Measurements from ENCODE around the gene EPB41L4B. TPM values are rescaled to one million over a fixed set of nuclear protein-coding genes. Genes with fewer than 3 reads are reported as not detected.
A peak's percentile ranks its signal among the peaks of the same experiment; 100 is the strongest.

The EPB41L4B gene
- total RNA-seq, 1 donor from 2014 or later = 5.5 TPM

DNA sequence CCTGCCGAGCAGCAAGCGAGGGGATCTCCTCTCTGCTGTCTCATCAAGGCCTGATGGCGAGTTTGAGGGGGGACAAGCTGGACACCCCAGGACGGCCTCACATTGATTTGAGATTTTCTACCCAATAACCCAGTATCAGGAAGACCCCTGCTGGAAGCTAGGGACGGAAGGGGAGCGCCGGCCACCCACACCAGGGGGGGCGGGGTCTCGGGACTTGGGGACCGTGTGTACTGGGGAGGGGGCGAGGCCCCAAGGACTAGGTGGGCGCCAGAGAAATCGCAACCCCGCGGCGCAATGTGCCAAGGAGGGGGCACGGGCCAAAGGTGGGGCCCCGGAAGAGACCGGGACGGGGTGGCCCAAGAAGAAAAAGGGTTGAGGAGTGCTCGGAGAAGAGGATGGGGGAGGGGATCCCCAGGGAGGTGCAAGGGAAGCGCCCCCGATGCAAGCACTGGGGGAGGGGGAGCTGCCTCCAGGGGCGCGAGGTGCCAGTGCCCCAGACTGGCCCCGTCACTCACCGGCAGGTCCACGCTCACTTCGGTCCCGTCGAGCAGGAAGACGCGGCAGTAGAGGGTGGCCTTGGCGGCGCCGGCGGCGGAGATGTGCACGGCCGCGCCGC, 1.1 kb downstream of the EPB41L4B start:
- peaks cover 26% of the 10 kb centered on the region for H3K4me1 Mint-ChIP-seq
- no peak for DNase-seq (ENCODE audit: low spot score in 2 of 2, unreplicated experiment in 2 of 2)
- TF ChIP-seq, protein P1, sequence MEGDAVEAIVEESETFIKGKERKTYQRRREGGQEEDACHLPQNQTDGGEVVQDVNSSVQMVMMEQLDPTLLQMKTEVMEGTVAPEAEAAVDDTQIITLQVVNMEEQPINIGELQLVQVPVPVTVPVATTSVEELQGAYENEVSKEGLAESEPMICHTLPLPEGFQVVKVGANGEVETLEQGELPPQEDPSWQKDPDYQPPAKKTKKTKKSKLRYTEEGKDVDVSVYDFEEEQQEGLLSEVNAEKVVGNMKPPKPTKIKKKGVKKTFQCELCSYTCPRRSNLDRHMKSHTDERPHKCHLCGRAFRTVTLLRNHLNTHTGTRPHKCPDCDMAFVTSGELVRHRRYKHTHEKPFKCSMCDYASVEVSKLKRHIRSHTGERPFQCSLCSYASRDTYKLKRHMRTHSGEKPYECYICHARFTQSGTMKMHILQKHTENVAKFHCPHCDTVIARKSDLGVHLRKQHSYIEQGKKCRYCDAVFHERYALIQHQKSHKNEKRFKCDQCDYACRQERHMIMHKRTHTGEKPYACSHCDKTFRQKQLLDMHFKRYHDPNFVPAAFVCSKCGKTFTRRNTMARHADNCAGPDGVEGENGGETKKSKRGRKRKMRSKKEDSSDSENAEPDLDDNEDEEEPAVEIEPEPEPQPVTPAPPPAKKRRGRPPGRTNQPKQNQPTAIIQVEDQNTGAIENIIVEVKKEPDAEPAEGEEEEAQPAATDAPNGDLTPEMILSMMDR (IDR thresholded peaks at IDR 0.05; ENCODE audit: unreplicated experiment) = no peak
- peak overlapping the region; percentile 43 for H3K27ac Mint-ChIP-seq
- peak overlapping the region; percentile 82 for H3K4me3 Mint-ChIP-seq
- no peaks in the 10 kb centered on the region for H3K36me3 Mint-ChIP-seq
- H3K27me3 Mint-ChIP-seq (ENCODE audit: low read depth) = peaks cover 41% of the 10 kb centered on the region
- H3K9me3 Mint-ChIP-seq = no peaks in the 10 kb centered on the region

DNA sequence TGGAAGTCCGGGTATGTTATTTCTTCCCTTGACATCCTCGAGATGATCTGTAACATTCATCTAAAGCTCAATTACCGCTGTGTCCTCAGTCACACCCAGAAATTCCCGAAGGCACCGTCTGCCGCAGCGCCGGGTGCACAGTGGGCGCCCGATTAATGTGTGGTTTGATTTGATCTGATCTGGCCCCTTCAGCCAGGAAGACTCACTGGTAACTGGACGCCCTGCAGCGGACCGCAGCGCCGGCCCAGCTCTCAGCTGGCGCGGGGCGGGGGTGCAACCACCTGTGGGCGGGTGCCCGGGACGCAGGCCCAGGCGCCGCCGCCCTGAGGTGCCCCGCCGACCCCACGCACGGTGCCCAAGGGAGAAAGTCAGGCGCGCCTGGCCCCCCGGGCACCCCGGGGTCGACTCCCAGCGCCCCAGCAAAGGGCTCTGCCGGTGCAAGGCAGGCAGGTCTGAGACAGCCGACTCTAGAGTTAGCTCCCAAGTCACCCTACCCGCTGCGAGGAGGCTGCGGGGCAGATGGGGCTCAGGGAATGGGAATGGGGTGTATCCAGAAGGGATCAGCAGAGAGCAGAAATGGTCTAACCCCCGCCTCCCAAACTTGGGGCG, 1.7 kb downstream of the EPB41L4B start:
- DNase-seq (ENCODE audit: low spot score in 2 of 2, unreplicated experiment in 2 of 2) = no peak
- Mint-ChIP-seq H3K9me3 (no peaks in the 10 kb centered on the region), H3K36me3 (no peaks in the 10 kb centered on the region), H3K4me1 (peaks cover 26% of the 10 kb centered on the region), H3K27ac (peak overlapping the region; percentile 43), H3K4me3 (peak overlapping the region; percentile 82), H3K27me3 (ENCODE audit: low read depth) (peaks cover 41% of the 10 kb centered on the region)
- TF ChIP-seq, protein P1 (IDR thresholded peaks at IDR 0.05; ENCODE audit: unreplicated experiment) = no peak

DNA sequence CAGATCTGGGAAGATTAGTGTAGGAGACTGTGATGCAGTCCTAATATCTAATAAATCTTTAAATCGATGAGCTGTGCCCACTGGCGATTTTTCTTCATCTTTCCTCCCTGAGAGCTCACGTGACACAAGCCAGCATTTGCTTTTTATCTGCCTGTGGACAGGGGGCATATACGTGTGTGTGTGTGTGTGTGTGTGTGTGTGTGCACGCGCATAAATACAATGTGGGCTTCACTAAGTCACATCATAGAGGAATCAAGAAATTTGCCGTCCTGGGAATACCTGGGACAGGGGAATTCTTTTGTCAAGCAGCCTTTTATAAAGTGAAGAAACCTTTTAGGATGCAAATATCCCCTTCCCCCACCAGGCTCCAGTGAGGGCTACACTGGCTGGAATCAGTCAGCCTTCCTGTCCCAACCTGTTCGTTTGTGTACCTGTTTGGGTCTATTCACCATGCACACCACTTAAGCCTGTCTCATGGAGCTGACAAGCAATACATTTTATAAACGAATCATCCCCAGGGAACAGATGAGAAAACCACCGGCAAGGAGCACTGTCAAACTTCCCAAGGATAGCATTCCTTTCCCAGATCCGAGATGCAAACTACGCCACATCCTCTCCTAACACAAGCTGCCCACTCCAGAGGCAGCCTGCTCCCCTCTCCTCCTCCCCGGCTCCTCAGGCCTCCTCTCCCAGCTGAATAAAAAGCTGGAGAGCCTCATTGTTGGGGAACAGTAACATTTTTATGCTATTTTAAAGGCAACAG, 2.7 kb downstream of the EPB41L4B start:
- no peak overlapping the region for H3K27ac Mint-ChIP-seq
- peaks cover 38% of the 10 kb centered on the region for H3K27me3 Mint-ChIP-seq (ENCODE audit: low read depth)
- DNase-seq (ENCODE audit: low spot score in 2 of 2, unreplicated experiment in 2 of 2) = no peak
- H3K36me3 Mint-ChIP-seq = no peaks in the 10 kb centered on the region
- H3K4me3 Mint-ChIP-seq = peak overlapping the region; percentile 56
- H3K9me3 Mint-ChIP-seq = no peaks in the 10 kb centered on the region
- peaks cover 26% of the 10 kb centered on the region for H3K4me1 Mint-ChIP-seq
- TF ChIP-seq, protein P1 (IDR thresholded peaks at IDR 0.05; ENCODE audit: unreplicated experiment) = no peak

DNA sequence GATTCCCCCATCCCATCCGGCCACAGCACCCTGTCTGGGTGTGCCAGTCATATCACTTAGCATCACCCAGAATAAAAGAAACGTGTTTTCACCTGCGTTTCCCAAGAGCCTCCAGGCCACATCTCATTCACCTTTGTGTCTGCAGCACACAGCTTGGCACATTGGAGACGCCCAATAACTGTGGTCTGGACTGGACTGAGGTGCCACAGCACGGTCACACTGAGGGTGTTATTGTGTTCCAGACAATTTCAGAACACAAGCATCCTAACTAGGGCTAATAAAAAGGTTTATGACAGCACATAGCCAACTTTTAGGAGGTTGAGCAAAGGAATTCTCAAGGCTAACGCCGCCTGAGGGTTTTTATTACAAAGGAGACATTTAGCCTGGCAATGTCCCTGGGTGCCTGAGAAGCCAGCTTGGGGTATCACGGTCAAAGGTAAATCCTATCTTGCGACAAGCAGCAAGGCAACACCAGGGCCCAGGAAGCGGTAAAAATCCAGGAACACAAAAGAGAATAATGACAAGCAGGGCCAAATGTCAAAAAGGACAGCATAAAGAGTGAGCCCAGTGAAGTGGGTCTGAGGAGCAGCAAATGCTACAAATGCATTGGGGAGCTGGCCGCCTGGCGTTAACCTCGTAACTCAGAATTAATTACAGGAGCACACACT, 3.4 kb downstream of the EPB41L4B start:
- H3K9me3 Mint-ChIP-seq = no peaks in the 10 kb centered on the region
- no peak for DNase-seq (ENCODE audit: low spot score in 2 of 2, unreplicated experiment in 2 of 2)
- no peak overlapping the region for H3K4me3 Mint-ChIP-seq
- peaks cover 26% of the 10 kb centered on the region for H3K4me1 Mint-ChIP-seq
- peaks cover 36% of the 10 kb centered on the region for H3K27me3 Mint-ChIP-seq (ENCODE audit: low read depth)
- no peak overlapping the region for H3K27ac Mint-ChIP-seq
- H3K36me3 Mint-ChIP-seq = no peaks in the 10 kb centered on the region
- TF ChIP-seq, protein P1 (IDR thresholded peaks at IDR 0.05; ENCODE audit: unreplicated experiment) = no peak

DNA sequence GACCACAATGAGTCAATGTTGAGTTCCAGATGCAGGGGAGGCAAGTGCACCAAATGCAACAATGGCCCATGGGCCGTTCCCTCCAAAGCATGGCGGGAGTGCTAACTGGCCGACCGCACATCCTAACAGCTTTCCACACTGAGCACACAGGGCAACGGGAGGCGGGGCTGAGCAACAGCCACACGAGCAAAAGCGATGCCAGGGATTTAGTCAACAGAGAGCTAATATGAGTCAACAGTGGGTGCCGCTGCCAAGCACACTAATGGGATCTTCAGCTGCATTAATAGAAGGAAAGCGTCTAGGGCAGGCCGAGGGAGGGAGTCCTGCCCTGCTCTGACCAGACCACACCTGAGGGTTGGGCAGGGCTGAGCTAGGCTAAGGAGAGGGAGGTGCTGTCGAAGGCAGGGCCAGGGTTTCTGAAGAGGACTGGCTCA, 4.6 kb downstream of the EPB41L4B start:
- Mint-ChIP-seq H3K4me1 (peaks cover 32% of the 10 kb centered on the region), H3K9me3 (no peaks in the 10 kb centered on the region), H3K36me3 (no peaks in the 10 kb centered on the region), H3K27me3 (ENCODE audit: low read depth) (peaks cover 35% of the 10 kb centered on the region), H3K27ac (no peak overlapping the region), H3K4me3 (no peak overlapping the region)
- DNase-seq (ENCODE audit: low spot score in 2 of 2, unreplicated experiment in 2 of 2) = no peak
- TF ChIP-seq, protein P1 (IDR thresholded peaks at IDR 0.05; ENCODE audit: unreplicated experiment) = no peak

All from mesothelial cell of epicardium (in vitro differentiated cells).